Gastroesophageal sphincter (tissue), 3 donors: ENCODE data around the gene ARRB1.
"Not testable (repeated sequence)": the region's sequence is repeated elsewhere in the genome, so short reads cannot be mapped to it uniquely, and the experiment has no call there.

Experiments used
- CTCF ChIP-seq, 4 experiments: fragments of 200-600 bp in 2 of 4; fragments of 450-650 bp in 2 of 4; sonication (generic) in 1 of 4; IDR thresholded peaks; one replicate each; pipeline ENCODE4 v1.5.1; 2017 to 2019; ENCODE audit warnings: antibody characterized with exemption in 4 of 4, mild to moderate bottlenecking in 2 of 4, moderate library complexity in 2 of 4
- EP300 ChIP-seq: sonication (generic); formaldehyde crosslinking; IDR thresholded peaks from one replicate; pipeline ENCODE4 v1.6.1; 2017; ENCODE audit warnings: antibody characterized with exemption, mild to moderate bottlenecking
- POLR2A ChIP-seq, 2 donors: fragments of 450-650 bp; IDR thresholded peaks; one replicate each; pipeline ENCODE4 v1.6.1; 2017; ENCODE audit warnings: antibody characterized with exemption in 2 of 2, mild to moderate bottlenecking in 2 of 2, moderate library complexity in 1 of 2
- POLR2AphosphoS5 ChIP-seq: sonication (generic); formaldehyde crosslinking; IDR thresholded peaks from one replicate; pipeline ENCODE4 v1.6.1; 2017; ENCODE audit warnings: antibody characterized with exemption

- TF ChIP-seq CTCF (IDR thresholded peaks at IDR 0.05); POLR2A (IDR thresholded peaks at IDR 0.05); EP300; POLR2AphosphoS5: not testable (repeated sequence)
These were observed 19.7 kb downstream of the ARRB1 start for GRCh38 chr11:75331761-75332160.
